HepG2 (cell line): Measurements from ENCODE around the gene SLC7A11. TPM values are rescaled to one million over a fixed set of nuclear protein-coding genes. Genes with fewer than 3 reads are reported as not detected.

Source experiments
- AGO2 ChIP-seq: fragments of 200-400 bp; formaldehyde crosslinking; optimal IDR thresholded peaks from 2 replicates; pipeline ENCODE3; 2017; ENCODE audit warnings: mild to moderate bottlenecking, low read depth, low read length, moderate library complexity
- EED ChIP-seq: sonication (generic); formaldehyde crosslinking; IDR thresholded peaks from 2 replicates; pipeline ENCODE4 v1.5.0; 2020; ENCODE audit warnings: mild to moderate bottlenecking, missing genetic modification reagents
- EZH2 ChIP-seq: conservative IDR thresholded peaks from 2 replicates; pipeline ENCODE4 v1.6.1; 2012; ENCODE audit warnings: mild to moderate bottlenecking, low read depth, low read length, moderate library complexity
- RBM39 ChIP-seq: fragments of 200-400 bp; formaldehyde crosslinking; IDR thresholded peaks from one replicate; pipeline ENCODE4 v1.6.1; 2018; ENCODE audit warnings: antibody characterized with exemption, mild to moderate bottlenecking, low read depth, low read length; ENCODE audit not compliant: poor library complexity, severe bottlenecking
- STAG1 ChIP-seq: sonication (generic); formaldehyde crosslinking; IDR thresholded peaks from 2 replicates; pipeline ENCODE4 v1.4.0; 2020; ENCODE audit warnings: missing genetic modification reagents
- YY1 ChIP-seq: IDR thresholded peaks from 2 replicates; pipeline ENCODE4 v1.6.1; 2011; ENCODE audit warnings: low read length, low read depth, moderate library complexity, mild to moderate bottlenecking; ENCODE audit not compliant: insufficient read depth, insufficient replicate concordance
- ZBTB8A ChIP-seq: sonication (generic); formaldehyde crosslinking; IDR thresholded peaks from 2 replicates; pipeline ENCODE4 v1.4.0; 2020; ENCODE audit warnings: mild to moderate bottlenecking, low read depth, missing genetic modification reagents, borderline replicate concordance
- ZNF274 ChIP-seq: sonication (generic); formaldehyde crosslinking; IDR thresholded peaks from 2 replicates; pipeline ENCODE4 v1.5.1; 2020; ENCODE audit warnings: mild to moderate bottlenecking, missing genetic modification reagents
- ZNF496 ChIP-seq: sonication (generic); formaldehyde crosslinking; IDR thresholded peaks from 2 replicates; pipeline ENCODE4 v1.8.1; 2023; ENCODE audit warnings: mild to moderate bottlenecking, moderate library complexity, missing genetic modification reagents; ENCODE audit not compliant: insufficient replicate concordance
- ZNF552 ChIP-seq: sonication (generic); formaldehyde crosslinking; IDR thresholded peaks from 2 replicates; pipeline ENCODE4 v1.9.0; 2022; ENCODE audit warnings: missing genetic modification reagents, mild to moderate bottlenecking, borderline replicate concordance
- ZNF569 ChIP-seq: sonication (generic); formaldehyde crosslinking; IDR thresholded peaks from 2 replicates; pipeline ENCODE4 v1.5.0; 2020; ENCODE audit warnings: mild to moderate bottlenecking, missing genetic modification reagents, moderate library complexity, borderline replicate concordance
- ZNF605 ChIP-seq: sonication (generic); formaldehyde crosslinking; IDR thresholded peaks from 2 replicates; pipeline ENCODE4 v1.8.0; 2022; ENCODE audit warnings: mild to moderate bottlenecking, missing genetic modification reagents
- ZNF672 ChIP-seq: sonication (generic); formaldehyde crosslinking; IDR thresholded peaks from 2 replicates; pipeline ENCODE4 v1.8.1; 2022; ENCODE audit warnings: missing genetic modification reagents
- polyA plus RNA-seq, 8 experiments: library from polyadenylated mRNA; depleted of rRNA in 3 of 8; stranded (reverse) in 7 of 8; unstranded in 1 of 8; fragments of >200 nt; fragmentation: Illumina TruSeq in 4 of 8; extraction: Trizol in 4 of 8; gene quantifications; 2 replicates each; pipeline versions ENCODE4 v1.2.1 to v1.2.3, GENCODE V29; 2011 to 2016; ENCODE audit warnings: low read depth in 4 of 8, missing spikeins in 1 of 8, mixed read lengths in 1 of 8; ENCODE audit not compliant: insufficient read depth in 1 of 8
- total RNA-seq, 5 experiments: library from RNA; depleted of rRNA; stranded (reverse); fragments of >200 nt; fragmentation: Illumina TruSeq; extraction: Trizol; gene quantifications; 2 replicates each; pipeline ENCODE4 v1.2.3, GENCODE V29; 2016; ENCODE audit warnings: low read depth in 1 of 5
- TF ChIP-seq, protein P1 (sequence below): sonication (generic); formaldehyde crosslinking; IDR thresholded peaks from 2 replicates; pipeline ENCODE4 v1.4.0; 2020; ENCODE audit warnings: mild to moderate bottlenecking, missing genetic modification reagents
- TF ChIP-seq, protein P2 (sequence below): sonication (generic); formaldehyde crosslinking; IDR thresholded peaks from 2 replicates; pipeline ENCODE4 v1.4.0; 2020; ENCODE audit warnings: low read depth, mild to moderate bottlenecking, missing genetic modification reagents
- TF ChIP-seq, protein P3 (sequence below): fragments of 450-650 bp; IDR thresholded peaks from 2 replicates; pipeline ENCODE4 v1.6.1; 2017; ENCODE audit warnings: mild to moderate bottlenecking
- TF ChIP-seq, protein P4 (sequence below): sonication (generic); formaldehyde crosslinking; IDR thresholded peaks from 2 replicates; pipeline ENCODE4 v1.4.0; 2020; ENCODE audit warnings: missing genetic modification reagents, mild to moderate bottlenecking, borderline replicate concordance
- TF ChIP-seq, protein P5 (sequence below): sonication (generic); formaldehyde crosslinking; IDR thresholded peaks from 2 replicates; pipeline ENCODE4 v1.4.0; 2020; ENCODE audit warnings: missing genetic modification reagents, borderline replicate concordance
- TF ChIP-seq, protein P6 (sequence below): sonication (generic); formaldehyde crosslinking; IDR thresholded peaks from 2 replicates; pipeline ENCODE4 v1.8.1; 2023; ENCODE audit warnings: mild to moderate bottlenecking, missing genetic modification reagents, borderline replicate concordance

SLC7A11 gene
- total and polyA plus RNA-seq, 2 of the 13 experiments (the other 11 are each of a cell fraction or from before 2014, with no cell fraction given): 15.7 to 17.5 TPM

DNA sequence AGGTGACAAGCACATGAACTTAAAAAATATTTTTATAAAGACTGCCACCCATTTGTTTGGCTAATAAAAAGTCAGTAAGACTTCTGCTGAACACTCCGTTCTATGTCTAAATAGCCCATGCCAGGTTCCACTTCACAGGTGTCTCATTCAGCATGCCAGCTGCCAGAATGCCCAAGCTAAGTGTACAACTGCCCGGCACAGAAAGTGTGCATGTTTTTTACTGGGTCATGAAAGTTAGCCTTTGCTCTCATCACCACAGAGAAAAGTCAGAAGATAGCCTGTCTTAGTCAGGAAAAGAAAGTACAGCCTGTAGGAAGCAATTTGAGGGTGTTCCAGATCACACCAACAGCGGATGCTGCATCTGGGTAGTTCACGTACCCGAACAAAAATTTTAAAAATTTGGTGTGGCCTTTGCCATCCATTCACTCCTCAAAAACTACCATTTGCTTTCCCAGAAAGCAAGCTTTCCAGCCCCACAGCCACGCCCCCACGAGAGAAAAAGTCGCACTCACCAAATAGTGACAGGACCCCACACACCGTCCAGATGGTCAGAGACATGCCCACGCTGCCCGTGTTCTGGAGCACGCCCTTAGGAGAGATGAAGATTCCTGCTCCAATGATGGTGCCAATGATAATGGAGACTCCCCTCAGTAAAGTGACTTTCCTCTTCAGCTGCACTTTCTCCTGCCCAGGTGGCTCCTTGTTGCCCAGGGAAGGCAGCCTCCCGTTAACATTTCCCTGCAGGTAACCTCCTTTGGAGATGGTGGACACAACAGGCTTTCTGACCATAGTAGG is 671 bp downstream of the SLC7A11 start (continued):
- TF ChIP-seq ZNF274 (CRISPR knock-in tag): no peak
- no peak for TF ChIP-seq ZBTB8A
- TF ChIP-seq, protein P1, sequence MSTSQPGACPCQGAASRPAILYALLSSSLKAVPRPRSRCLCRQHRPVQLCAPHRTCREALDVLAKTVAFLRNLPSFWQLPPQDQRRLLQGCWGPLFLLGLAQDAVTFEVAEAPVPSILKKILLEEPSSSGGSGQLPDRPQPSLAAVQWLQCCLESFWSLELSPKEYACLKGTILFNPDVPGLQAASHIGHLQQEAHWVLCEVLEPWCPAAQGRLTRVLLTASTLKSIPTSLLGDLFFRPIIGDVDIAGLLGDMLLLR (CRISPR knock-in tag): no peak
- TF ChIP-seq, protein P2, sequence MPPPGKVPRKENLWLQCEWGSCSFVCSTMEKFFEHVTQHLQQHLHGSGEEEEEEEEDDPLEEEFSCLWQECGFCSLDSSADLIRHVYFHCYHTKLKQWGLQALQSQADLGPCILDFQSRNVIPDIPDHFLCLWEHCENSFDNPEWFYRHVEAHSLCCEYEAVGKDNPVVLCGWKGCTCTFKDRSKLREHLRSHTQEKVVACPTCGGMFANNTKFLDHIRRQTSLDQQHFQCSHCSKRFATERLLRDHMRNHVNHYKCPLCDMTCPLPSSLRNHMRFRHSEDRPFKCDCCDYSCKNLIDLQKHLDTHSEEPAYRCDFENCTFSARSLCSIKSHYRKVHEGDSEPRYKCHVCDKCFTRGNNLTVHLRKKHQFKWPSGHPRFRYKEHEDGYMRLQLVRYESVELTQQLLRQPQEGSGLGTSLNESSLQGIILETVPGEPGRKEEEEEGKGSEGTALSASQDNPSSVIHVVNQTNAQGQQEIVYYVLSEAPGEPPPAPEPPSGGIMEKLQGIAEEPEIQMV (CRISPR knock-in tag): no peak
- no peak for TF ChIP-seq ZNF496 (CRISPR knock-in tag)
- no peak for TF ChIP-seq ZNF672 (CRISPR knock-in tag)
- TF ChIP-seq ZNF552 (CRISPR knock-in tag): no peak
- TF ChIP-seq, protein P3, sequence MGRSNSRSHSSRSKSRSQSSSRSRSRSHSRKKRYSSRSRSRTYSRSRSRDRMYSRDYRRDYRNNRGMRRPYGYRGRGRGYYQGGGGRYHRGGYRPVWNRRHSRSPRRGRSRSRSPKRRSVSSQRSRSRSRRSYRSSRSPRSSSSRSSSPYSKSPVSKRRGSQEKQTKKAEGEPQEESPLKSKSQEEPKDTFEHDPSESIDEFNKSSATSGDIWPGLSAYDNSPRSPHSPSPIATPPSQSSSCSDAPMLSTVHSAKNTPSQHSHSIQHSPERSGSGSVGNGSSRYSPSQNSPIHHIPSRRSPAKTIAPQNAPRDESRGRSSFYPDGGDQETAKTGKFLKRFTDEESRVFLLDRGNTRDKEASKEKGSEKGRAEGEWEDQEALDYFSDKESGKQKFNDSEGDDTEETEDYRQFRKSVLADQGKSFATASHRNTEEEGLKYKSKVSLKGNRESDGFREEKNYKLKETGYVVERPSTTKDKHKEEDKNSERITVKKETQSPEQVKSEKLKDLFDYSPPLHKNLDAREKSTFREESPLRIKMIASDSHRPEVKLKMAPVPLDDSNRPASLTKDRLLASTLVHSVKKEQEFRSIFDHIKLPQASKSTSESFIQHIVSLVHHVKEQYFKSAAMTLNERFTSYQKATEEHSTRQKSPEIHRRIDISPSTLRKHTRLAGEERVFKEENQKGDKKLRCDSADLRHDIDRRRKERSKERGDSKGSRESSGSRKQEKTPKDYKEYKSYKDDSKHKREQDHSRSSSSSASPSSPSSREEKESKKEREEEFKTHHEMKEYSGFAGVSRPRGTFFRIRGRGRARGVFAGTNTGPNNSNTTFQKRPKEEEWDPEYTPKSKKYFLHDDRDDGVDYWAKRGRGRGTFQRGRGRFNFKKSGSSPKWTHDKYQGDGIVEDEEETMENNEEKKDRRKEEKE: no peak
- no peak for TF ChIP-seq ZNF605
- TF ChIP-seq AGO2: no peak
- TF ChIP-seq YY1: no peak
- TF ChIP-seq EED: no peak
- TF ChIP-seq EZH2: no peak
- TF ChIP-seq, protein P4, sequence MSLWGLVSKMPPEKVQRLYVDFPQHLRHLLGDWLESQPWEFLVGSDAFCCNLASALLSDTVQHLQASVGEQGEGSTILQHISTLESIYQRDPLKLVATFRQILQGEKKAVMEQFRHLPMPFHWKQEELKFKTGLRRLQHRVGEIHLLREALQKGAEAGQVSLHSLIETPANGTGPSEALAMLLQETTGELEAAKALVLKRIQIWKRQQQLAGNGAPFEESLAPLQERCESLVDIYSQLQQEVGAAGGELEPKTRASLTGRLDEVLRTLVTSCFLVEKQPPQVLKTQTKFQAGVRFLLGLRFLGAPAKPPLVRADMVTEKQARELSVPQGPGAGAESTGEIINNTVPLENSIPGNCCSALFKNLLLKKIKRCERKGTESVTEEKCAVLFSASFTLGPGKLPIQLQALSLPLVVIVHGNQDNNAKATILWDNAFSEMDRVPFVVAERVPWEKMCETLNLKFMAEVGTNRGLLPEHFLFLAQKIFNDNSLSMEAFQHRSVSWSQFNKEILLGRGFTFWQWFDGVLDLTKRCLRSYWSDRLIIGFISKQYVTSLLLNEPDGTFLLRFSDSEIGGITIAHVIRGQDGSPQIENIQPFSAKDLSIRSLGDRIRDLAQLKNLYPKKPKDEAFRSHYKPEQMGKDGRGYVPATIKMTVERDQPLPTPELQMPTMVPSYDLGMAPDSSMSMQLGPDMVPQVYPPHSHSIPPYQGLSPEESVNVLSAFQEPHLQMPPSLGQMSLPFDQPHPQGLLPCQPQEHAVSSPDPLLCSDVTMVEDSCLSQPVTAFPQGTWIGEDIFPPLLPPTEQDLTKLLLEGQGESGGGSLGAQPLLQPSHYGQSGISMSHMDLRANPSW (CRISPR knock-in tag): no peak
- TF ChIP-seq STAG1 (CRISPR knock-in tag): no peak
- no peak for TF ChIP-seq RBM39
- TF ChIP-seq, protein P5, sequence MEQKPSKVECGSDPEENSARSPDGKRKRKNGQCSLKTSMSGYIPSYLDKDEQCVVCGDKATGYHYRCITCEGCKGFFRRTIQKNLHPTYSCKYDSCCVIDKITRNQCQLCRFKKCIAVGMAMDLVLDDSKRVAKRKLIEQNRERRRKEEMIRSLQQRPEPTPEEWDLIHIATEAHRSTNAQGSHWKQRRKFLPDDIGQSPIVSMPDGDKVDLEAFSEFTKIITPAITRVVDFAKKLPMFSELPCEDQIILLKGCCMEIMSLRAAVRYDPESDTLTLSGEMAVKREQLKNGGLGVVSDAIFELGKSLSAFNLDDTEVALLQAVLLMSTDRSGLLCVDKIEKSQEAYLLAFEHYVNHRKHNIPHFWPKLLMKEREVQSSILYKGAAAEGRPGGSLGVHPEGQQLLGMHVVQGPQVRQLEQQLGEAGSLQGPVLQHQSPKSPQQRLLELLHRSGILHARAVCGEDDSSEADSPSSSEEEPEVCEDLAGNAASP (CRISPR knock-in tag): no peak
- TF ChIP-seq, protein P6, sequence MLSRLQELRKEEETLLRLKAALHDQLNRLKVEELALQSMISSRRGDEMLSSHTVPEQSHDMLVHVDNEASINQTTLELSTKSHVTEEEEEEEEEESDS (CRISPR knock-in tag): no peak
- TF ChIP-seq ZNF569 (CRISPR knock-in tag): no peak
